ENCODE data around the gene RAP1A. TPM values are rescaled to one million over a fixed set of nuclear protein-coding genes. Genes with fewer than 3 reads are reported as not detected.

RAP1A gene
- polyA plus RNA-seq, 3 donors, result 41.2 to 79.1 (median 75.3) TPM

DNA sequence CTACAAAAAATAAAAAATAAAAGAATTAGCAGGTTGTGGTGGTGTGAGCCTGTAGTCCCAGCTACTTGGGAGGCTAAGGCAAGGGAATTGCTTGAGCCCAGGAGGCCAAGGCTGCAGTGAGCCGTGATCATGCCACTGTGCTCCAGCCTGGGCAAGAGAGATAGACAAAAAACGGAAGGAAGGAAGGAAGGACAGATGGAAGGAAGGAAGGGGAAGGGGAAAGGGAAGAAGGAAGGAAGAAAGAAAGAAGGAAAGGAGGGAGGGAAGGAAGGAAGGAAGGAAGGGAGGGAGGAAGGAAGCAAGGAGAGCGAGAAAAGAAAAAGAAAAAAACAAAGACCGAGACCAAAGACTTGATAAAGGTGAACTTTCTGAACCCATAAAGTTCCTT is 25.3 kb upstream of the RAP1A start:
- no peak overlapping the region for H3K27ac Mint-ChIP-seq
- no peak overlapping the region for H3K4me2 ChIP-seq (replicated peaks; ENCODE audit: extremely low read depth, low read length, poor library complexity, severe bottlenecking)
- H3K4me1 Mint-ChIP-seq, result peaks cover 14% of the 10 kb centered on the region
- H3K4me3 Mint-ChIP-seq, result no peak overlapping the region
- intact Hi-C loops (cut with micrococcal nuclease), result no loop called here
- no peak overlapping the region for H3K4me3 ChIP-seq (replicated peaks in 1 of 3; ENCODE audit: low read depth in 2 of 3, low read length in 3 of 3)
- H3K9ac ChIP-seq (ENCODE audit: insufficient read depth, low read length, poor library complexity, severe bottlenecking), result no peak overlapping the region
- no peaks in the 10 kb centered on the region for H3K36me3 ChIP-seq (replicated peaks in 1 of 2; ENCODE audit: control insufficient read depth in 1 of 2, insufficient read depth in 2 of 2, low read length in 2 of 2)
- 90% methylated on average over 3 of the region's 4 CpGs for WGBS (ENCODE audit: insufficient coverage)
- H3K9me3 ChIP-seq (replicated peaks in 1 of 2; ENCODE audit: control insufficient read depth in 1 of 2, insufficient read depth in 1 of 2, low read length in 2 of 2), result no peaks in the 10 kb centered on the region
- H3K9me3 Mint-ChIP-seq, result peaks cover 0 to 3% (median 0%) of the 10 kb centered on the region in 7 donors
- H3K36me3 Mint-ChIP-seq, result no peaks in the 10 kb centered on the region
- no peaks in the 10 kb centered on the region for H3K79me2 ChIP-seq (ENCODE audit: insufficient read depth, low read length)
- TF ChIP-seq, protein P1, sequence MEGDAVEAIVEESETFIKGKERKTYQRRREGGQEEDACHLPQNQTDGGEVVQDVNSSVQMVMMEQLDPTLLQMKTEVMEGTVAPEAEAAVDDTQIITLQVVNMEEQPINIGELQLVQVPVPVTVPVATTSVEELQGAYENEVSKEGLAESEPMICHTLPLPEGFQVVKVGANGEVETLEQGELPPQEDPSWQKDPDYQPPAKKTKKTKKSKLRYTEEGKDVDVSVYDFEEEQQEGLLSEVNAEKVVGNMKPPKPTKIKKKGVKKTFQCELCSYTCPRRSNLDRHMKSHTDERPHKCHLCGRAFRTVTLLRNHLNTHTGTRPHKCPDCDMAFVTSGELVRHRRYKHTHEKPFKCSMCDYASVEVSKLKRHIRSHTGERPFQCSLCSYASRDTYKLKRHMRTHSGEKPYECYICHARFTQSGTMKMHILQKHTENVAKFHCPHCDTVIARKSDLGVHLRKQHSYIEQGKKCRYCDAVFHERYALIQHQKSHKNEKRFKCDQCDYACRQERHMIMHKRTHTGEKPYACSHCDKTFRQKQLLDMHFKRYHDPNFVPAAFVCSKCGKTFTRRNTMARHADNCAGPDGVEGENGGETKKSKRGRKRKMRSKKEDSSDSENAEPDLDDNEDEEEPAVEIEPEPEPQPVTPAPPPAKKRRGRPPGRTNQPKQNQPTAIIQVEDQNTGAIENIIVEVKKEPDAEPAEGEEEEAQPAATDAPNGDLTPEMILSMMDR (IDR thresholded peaks at IDR 0.05), result no peak
- no peak overlapping the region for H2AFZ ChIP-seq (ENCODE audit: insufficient read depth, low read depth, low read length, poor library complexity, severe bottlenecking)
- H4K20me1 ChIP-seq (ENCODE audit: insufficient read depth, low read length), result no peaks in the 10 kb centered on the region
- no peak for DNase-seq
- H3K27me3 ChIP-seq (ENCODE audit: control insufficient read depth in 2 of 2, insufficient read depth in 2 of 2, low read length in 2 of 2), result no peaks in the 10 kb centered on the region
- H3K4me1 ChIP-seq (ENCODE audit: control insufficient read depth in 1 of 2, insufficient read depth in 2 of 2, low read length in 2 of 2), result peaks cover 0 to 8% of the 10 kb centered on the region in 2 donors
- H3K27ac ChIP-seq (ENCODE audit: low read depth in 1 of 2, low read length in 2 of 2), result no peak overlapping the region
- H3K27me3 Mint-ChIP-seq (ENCODE audit: low read depth in 3 of 3), result peaks cover 0 to 3% (median 0%) of the 10 kb centered on the region in 3 donors

DNA sequence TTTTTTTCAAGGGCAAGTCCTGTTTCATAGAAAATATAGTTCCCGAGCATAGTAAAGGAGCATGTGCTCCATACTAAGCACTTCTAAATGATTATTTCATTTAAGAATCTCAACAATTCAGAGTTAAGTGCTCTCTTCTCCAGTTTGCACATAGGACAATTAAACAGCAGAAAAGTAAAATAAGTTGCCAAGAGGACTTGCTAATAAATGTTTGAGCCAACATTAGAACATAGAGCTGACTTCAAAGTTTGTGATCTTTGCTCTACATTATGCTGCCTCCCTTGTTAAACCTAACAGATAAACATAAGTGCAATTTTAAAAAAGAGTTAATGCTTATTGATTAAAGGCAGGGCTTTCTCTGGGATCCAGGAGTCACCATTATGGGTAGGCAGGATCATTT is 23.8 kb upstream of the RAP1A start:
- Histone ChIP-seq H4K20me1 (ENCODE audit: insufficient read depth, low read length) (no peaks in the 10 kb centered on the region), H3K27ac (ENCODE audit: low read depth in 1 of 2, low read length in 2 of 2) (no peak overlapping the region), H3K9me3 (replicated peaks in 1 of 2; ENCODE audit: control insufficient read depth in 1 of 2, insufficient read depth in 1 of 2, low read length in 2 of 2) (no peaks in the 10 kb centered on the region), H3K4me1 (ENCODE audit: control insufficient read depth in 1 of 2, insufficient read depth in 2 of 2, low read length in 2 of 2) (peaks cover 0 to 8% of the 10 kb centered on the region in 2 donors), H2AFZ (ENCODE audit: insufficient read depth, low read depth, low read length, poor library complexity, severe bottlenecking) (no peak overlapping the region), H3K36me3 (replicated peaks in 1 of 2; ENCODE audit: control insufficient read depth in 1 of 2, insufficient read depth in 2 of 2, low read length in 2 of 2) (no peaks in the 10 kb centered on the region), H3K4me2 (replicated peaks; ENCODE audit: extremely low read depth, low read length, poor library complexity, severe bottlenecking) (no peak overlapping the region), H3K79me2 (ENCODE audit: insufficient read depth, low read length) (no peaks in the 10 kb centered on the region), H3K4me3 (replicated peaks in 1 of 3; ENCODE audit: low read depth in 2 of 3, low read length in 3 of 3) (no peak overlapping the region), H3K27me3 (ENCODE audit: control insufficient read depth in 2 of 2, insufficient read depth in 2 of 2, low read length in 2 of 2) (no peaks in the 10 kb centered on the region), H3K9ac (ENCODE audit: insufficient read depth, low read length, poor library complexity, severe bottlenecking) (no peak overlapping the region)
- TF ChIP-seq, protein P1 (IDR thresholded peaks at IDR 0.05), result no peak
- intact Hi-C loops (cut with micrococcal nuclease), result no loop called here
- Mint-ChIP-seq H3K4me3 (no peak overlapping the region), H3K27ac (no peak overlapping the region), H3K4me1 (peaks cover 14% of the 10 kb centered on the region), H3K36me3 (no peaks in the 10 kb centered on the region), H3K27me3 (ENCODE audit: low read depth in 3 of 3) (peaks cover 0 to 3% (median 0%) of the 10 kb centered on the region in 3 donors), H3K9me3 (peaks cover 0 to 3% (median 0%) of the 10 kb centered on the region in 7 donors)
- DNase-seq, result no peak
- WGBS (ENCODE audit: insufficient coverage), result no CpG with 5 or more reads among the region's 1 CpG

All from CD14-positive monocyte (primary cell).